IMR-90 (cell line): ENCODE data around the gene CDKN1C. TPM values are rescaled to one million over a fixed set of nuclear protein-coding genes. Genes with fewer than 3 reads are reported as not detected.

Experiments
- ATAC-seq: fragments of 200-7000 bp; cut with Tn5 transposase; 2 replicates; pipeline ENCODE4 v1.9.1; 2020; ENCODE audit warnings: low read depth, mild to moderate bottlenecking, moderate library complexity
- BruUV-seq: library from RNA; stranded (reverse); fragments of 400-500 nt; replicated peaks from 2 replicates; lab custom pipeline; 2021; lab: Mats Ljungman, UMichigan
- CTCF ChIA-PET: fragments of 300-600 bp; formaldehyde crosslinking; extraction: SDS; loops from one replicate; lab custom pipeline; 2021; ENCODE audit warnings: antibody characterized with exemption; lab: Yijun Ruan, JAX
- POLR2A ChIA-PET: fragments of 300-600 bp; sonication (Branson Sonifier 250); formaldehyde crosslinking; loops from one replicate; lab custom pipeline; 2022; ENCODE audit warnings: antibody characterized with exemption; ENCODE audit not compliant: unreplicated experiment; lab: Charles Lee
- DNase-seq: peaks from one replicate; pipeline ENCODE4 v3.0.0; 2013
- H2AFZ ChIP-seq: replicated peaks from 2 replicates; pipeline ENCODE3; 2013; ENCODE audit warnings: low read length, mild to moderate bottlenecking; ENCODE audit not compliant: poor library complexity
- H2AK5ac ChIP-seq: 2 replicates; pipeline ENCODE4 v1.6.1; 2013; ENCODE audit warnings: low read depth, low read length, inconsistent platforms
- H2AK9ac ChIP-seq: replicated peaks from 2 replicates; pipeline ENCODE3; 2013; ENCODE audit warnings: mild to moderate bottlenecking, low read depth, low read length, moderate library complexity; ENCODE audit not compliant: poor library complexity
- H2BK120ac ChIP-seq: 2 replicates; pipeline ENCODE4 v1.6.1; 2013; ENCODE audit warnings: low read depth, low read length, inconsistent platforms
- H2BK15ac ChIP-seq: 3 replicates; pipeline ENCODE4 v1.6.1; 2013; ENCODE audit warnings: low read depth, low read length, inconsistent platforms
- H2BK20ac ChIP-seq: 2 replicates; pipeline ENCODE4 v1.6.1; 2013; ENCODE audit warnings: low read depth, mild to moderate bottlenecking, inconsistent platforms, low read length, moderate library complexity
- H2BK5ac ChIP-seq: 2 replicates; pipeline ENCODE4 v1.6.1; 2013; ENCODE audit warnings: mild to moderate bottlenecking, low read depth, low read length, inconsistent platforms; ENCODE audit not compliant: poor library complexity, severe bottlenecking
- H3K14ac ChIP-seq: replicated peaks from 2 replicates; pipeline ENCODE4 v1.6.1; 2013; ENCODE audit warnings: low read depth, low read length, inconsistent platforms
- H3K18ac ChIP-seq: 2 replicates; pipeline ENCODE4 v1.6.1; 2013; ENCODE audit warnings: low read depth, low read length, control low read depth
- H3K23ac ChIP-seq: 2 replicates; pipeline ENCODE4 v1.6.1; 2013; ENCODE audit warnings: low read depth, low read length, inconsistent platforms
- H3K27ac ChIP-seq: 2 replicates; pipeline ENCODE4 v1.5.1; 2013; ENCODE audit warnings: mild to moderate bottlenecking, control low read depth, low read length; ENCODE audit not compliant: insufficient read depth
- H3K27me3 ChIP-seq: 2 replicates; pipeline ENCODE4 v1.6.1; 2013; ENCODE audit warnings: low read length; ENCODE audit not compliant: control insufficient read depth, insufficient read depth
- H3K36me3 ChIP-seq: 2 replicates; pipeline ENCODE4 v1.6.1; 2013; ENCODE audit warnings: low read length, mixed read lengths; ENCODE audit not compliant: control insufficient read depth, insufficient read depth
- H3K4ac ChIP-seq: 2 replicates; pipeline ENCODE4 v1.6.1; 2013; ENCODE audit warnings: low read depth, low read length, inconsistent platforms
- H3K4me1 ChIP-seq: 2 replicates; pipeline ENCODE4 v1.6.1; 2013; ENCODE audit warnings: low read length, mixed read lengths; ENCODE audit not compliant: control insufficient read depth, insufficient read depth
- H3K4me2 ChIP-seq: 2 replicates; pipeline ENCODE4 v1.6.1; 2013; ENCODE audit warnings: low read depth, mild to moderate bottlenecking, control low read depth, low read length, moderate library complexity
- H3K4me3 ChIP-seq: 2 replicates; pipeline ENCODE4 v1.5.1; 2013; ENCODE audit warnings: low read depth, mild to moderate bottlenecking, control low read depth, low read length, moderate library complexity; ENCODE audit not compliant: insufficient read depth
- H3K56ac ChIP-seq: 2 replicates; pipeline ENCODE4 v1.6.1; 2013; ENCODE audit warnings: low read length, inconsistent platforms; ENCODE audit not compliant: insufficient read depth; ENCODE audit errors: extremely low read depth
- H3K79me1 ChIP-seq, 2 experiments: 2 replicates each; pipeline ENCODE4 v1.6.1; 2013; ENCODE audit warnings: low read length in 2 of 2, inconsistent platforms in 1 of 2, low read depth in 1 of 2
- H3K9ac ChIP-seq: 2 replicates; pipeline ENCODE4 v1.6.1; 2013; ENCODE audit warnings: low read depth, low read length, control low read depth
- H3K9me1 ChIP-seq: 2 replicates; pipeline ENCODE4 v1.6.1; 2013; ENCODE audit warnings: low read length, inconsistent platforms; ENCODE audit not compliant: insufficient read depth
- H3K9me3 ChIP-seq: 2 replicates; pipeline ENCODE4 v1.6.1; 2013; ENCODE audit warnings: low read length; ENCODE audit not compliant: control insufficient read depth, insufficient read depth
- H4K20me1 ChIP-seq: 2 replicates; pipeline ENCODE4 v1.6.1; 2013; ENCODE audit warnings: low read length, inconsistent platforms; ENCODE audit not compliant: insufficient read depth
- H4K5ac ChIP-seq: 2 replicates; pipeline ENCODE4 v1.6.1; 2013; ENCODE audit warnings: mild to moderate bottlenecking, low read depth, low read length, control low read depth
- H4K8ac ChIP-seq, 2 experiments: 2 replicates each; pipeline ENCODE4 v1.6.1; 2013; ENCODE audit warnings: low read depth in 2 of 2, low read length in 2 of 2, control low read depth in 1 of 2, inconsistent platforms in 1 of 2
- H4K91ac ChIP-seq: 2 replicates; pipeline ENCODE4 v1.6.1; 2013; ENCODE audit warnings: low read depth, low read length, inconsistent platforms; ENCODE audit not compliant: insufficient read depth
- BHLHE40 ChIP-seq: fragments of 150-350 bp; IDR thresholded peaks from 2 replicates; pipeline ENCODE4 v1.6.1; 2016; ENCODE audit warnings: mild to moderate bottlenecking, low read depth, low read length
- ELK1 ChIP-seq: fragments of 150-350 bp; IDR thresholded peaks from 2 replicates; pipeline ENCODE4 v1.6.1; 2016; ENCODE audit warnings: low read depth, mild to moderate bottlenecking, low read length, moderate library complexity, borderline replicate concordance
- FOS ChIP-seq: fragments of 150-350 bp; IDR thresholded peaks from 2 replicates; pipeline ENCODE4 v1.6.1; 2016; ENCODE audit warnings: low read depth, low read length
- MAFK ChIP-seq: IDR thresholded peaks from 2 replicates; pipeline ENCODE4 v1.6.1; 2012; ENCODE audit warnings: low read depth, low read length, improper control_type of control experiment
- MXI1 ChIP-seq: IDR thresholded peaks from 2 replicates; pipeline ENCODE4 v1.6.1; 2012; ENCODE audit warnings: low read depth, mild to moderate bottlenecking, low read length, moderate library complexity, borderline replicate concordance
- RAD21 ChIP-seq: IDR thresholded peaks from 2 replicates; pipeline ENCODE4 v1.6.1; 2012; ENCODE audit warnings: low read length, improper control_type of control experiment
- WGBS, 2 experiments: methylation state at CpG; one replicate each; pipeline versions ENCODE4 v1.1.5 to v1.1.7; 2013; ENCODE audit warnings: missing lambda C conversion rate in 2 of 2; ENCODE audit not compliant: insufficient read length in 1 of 2; ENCODE audit errors: extremely low coverage in 2 of 2; 5-methylcytosine and 5-hydroxymethylcytosine counted together
- dilution Hi-C: fragments of 300-500 bp; cut with HindIII; formaldehyde crosslinking; loops from one replicate; pipeline ENCODE4 v1.14.3; 2018; ENCODE audit warnings: low sequenced_read_pairs; ENCODE audit not compliant: unreplicated experiment
- in situ Hi-C: fragments of 300-500 bp; cut with MboI; formaldehyde crosslinking; loops from 3 replicates; pipeline ENCODE4 v1.14.3; 2019; ENCODE audit warnings: low sequenced_read_pairs, inconsistent platforms, mixed read lengths
- intact Hi-C: fragments of 100-400 bp; cut with micrococcal nuclease; formaldehyde crosslinking; loops from 2 replicates; pipeline ENCODE4 v1.10.0; 2022
- polyA plus RNA-seq, 3 experiments: library from polyadenylated mRNA; depleted of rRNA; stranded (reverse); fragments of >200 nt; gene quantifications; 2 replicates each; pipeline ENCODE4 v1.2.3, GENCODE V29; 2012; ENCODE audit warnings: low replicate concordance in 1 of 3
- total RNA-seq: library from RNA; depleted of rRNA; stranded (reverse); fragments of >200 nt; gene quantifications from 2 replicates; pipeline ENCODE4 v1.2.3, GENCODE V29; 2012

The CDKN1C gene
- total and polyA plus RNA-seq, 2 of the 4 experiments (the other 2 are of a cell fraction): 1.6 to 3.0 TPM

- in situ Hi-C loops: no loop called here
- no peak overlapping the region for H3K23ac ChIP-seq
- H3K18ac ChIP-seq: no peak overlapping the region
- peaks cover 15% of the 10 kb centered on the region for H3K9me3 ChIP-seq
- no peak overlapping the region for H2AFZ ChIP-seq
- intact Hi-C loops: no loop called here
- H2AK9ac ChIP-seq: no peak overlapping the region
- dilution Hi-C loops: no loop called here
- POLR2A ChIA-PET: no interaction called here
- no peak overlapping the region for H3K4me3 ChIP-seq
- H3K9ac ChIP-seq: no peak overlapping the region
- no peak overlapping the region for H3K4me2 ChIP-seq
- H2BK15ac ChIP-seq: no peak overlapping the region
- ATAC-seq (no peak), DNase-seq (no peak)
- H3K36me3 ChIP-seq: no peaks in the 10 kb centered on the region
- H3K9me1 ChIP-seq: no peaks in the 10 kb centered on the region
- no peak overlapping the region for H2AK5ac ChIP-seq
- TF ChIP-seq FOS (no peak), ELK1 (no peak), MAFK (no peak), BHLHE40 (no peak), MXI1 (no peak), RAD21 (no peak)
- 72% methylated on average over 12 of the region's 22 CpGs; no CpG with 5 or more reads in 1 of the 2 experiments for WGBS, 2 experiments
- H3K27me3 ChIP-seq: peaks cover 60% of the 10 kb centered on the region
- no peak overlapping the region for H2BK120ac ChIP-seq
- H2BK5ac ChIP-seq: no peak overlapping the region
- H4K5ac ChIP-seq: no peak overlapping the region
- no peak overlapping the region for H3K4ac ChIP-seq
- H3K4me1 ChIP-seq: no peaks in the 10 kb centered on the region
- H2BK20ac ChIP-seq: no peak overlapping the region
- no peak overlapping the region for H4K91ac ChIP-seq
- no peaks in the 10 kb centered on the region for H4K20me1 ChIP-seq
- no peak overlapping the region for H3K27ac ChIP-seq
- no peak overlapping the region for H3K14ac ChIP-seq
- H3K56ac ChIP-seq: no peak overlapping the region
- no TSS peak for BruUV-seq
- no peaks in the 10 kb centered on the region for H3K79me1 ChIP-seq
- no peak overlapping the region for H4K8ac ChIP-seq
- CTCF ChIA-PET: no interaction called here
Measured at GRCh38 chr11:2870969-2871680, 14.4 kb downstream of the CDKN1C start.
